Thyroid gland (tissue), 4 donors: ENCODE results near the gene WDCP.

Source experiments
- CTCF ChIP-seq, 6 experiments: fragments of 200-600 bp in 3 of 6; fragments of 450-650 bp in 3 of 6; sonication (generic) in 3 of 6; IDR thresholded peaks; one replicate each; pipeline ENCODE4 v1.5.1; 2016 to 2019; ENCODE audit warnings: antibody characterized with exemption in 6 of 6, mild to moderate bottlenecking in 2 of 6, inconsistent platforms in 1 of 6, moderate library complexity in 1 of 6
- POLR2A ChIP-seq, 2 donors: fragments of 450-650 bp; IDR thresholded peaks; one replicate each; pipeline ENCODE4 v1.6.1; 2017; ENCODE audit warnings: antibody characterized with exemption in 2 of 2, mild to moderate bottlenecking in 2 of 2, moderate library complexity in 1 of 2

GRCh38 chr2:24077535-24077877, 30.3 kb upstream of the WDCP start:
- no peak for TF ChIP-seq POLR2A (IDR thresholded peaks at IDR 0.05)
- TF ChIP-seq CTCF (IDR thresholded peaks at IDR 0.05) = no peak
